Activated CD4-positive, alpha-beta memory T cell treated with anti-CD3 and anti-CD28 coated beads, Interleukin-2, amount 10 ng/mL, durations not matched to agents 7 days and 5 days (primary cell): ENCODE measurements around the gene ABHD3. TPM values are rescaled to one million over a fixed set of nuclear protein-coding genes. Genes with fewer than 3 reads are reported as not detected.
"Not testable (repeated sequence)": the region's sequence is repeated elsewhere in the genome, so short reads cannot be mapped to it uniquely, and the experiment has no call there.

Experiments
- CTCF ChIA-PET: fragments of 350-600 bp; sonication (Branson Sonifier 250); formaldehyde crosslinking; loops from one replicate; lab custom pipeline; 2021; ENCODE audit warnings: antibody characterized with exemption, inconsistent platforms; lab: Charles Lee
- POLR2A ChIA-PET: fragments of 350-600 bp; sonication (Branson Sonifier 250); formaldehyde crosslinking; loops from one replicate; lab custom pipeline; 2021; ENCODE audit warnings: antibody characterized with exemption; lab: Charles Lee
- DNase-seq: peaks from one replicate; pipeline ENCODE4 v3.0.0-alpha.2; 2020
- H3K27ac Mint-ChIP-seq: one replicate; pipeline ENCODE4 v1.8.0; 2021; ENCODE audit warnings: mild to moderate bottlenecking, mixed read lengths
- H3K27me3 Mint-ChIP-seq: one replicate; pipeline ENCODE4 v1.8.0; 2021; ENCODE audit warnings: mixed read lengths
- H3K36me3 Mint-ChIP-seq: one replicate; pipeline ENCODE4 v1.8.0; 2021; ENCODE audit warnings: low read depth, mixed read lengths
- H3K4me1 Mint-ChIP-seq: one replicate; pipeline ENCODE4 v1.8.0; 2021; ENCODE audit warnings: mixed read lengths
- H3K4me3 Mint-ChIP-seq: one replicate; pipeline ENCODE4 v1.8.0; 2021; ENCODE audit warnings: mild to moderate bottlenecking, mixed read lengths
- H3K9me3 Mint-ChIP-seq: one replicate; pipeline ENCODE4 v1.8.0; 2021; ENCODE audit warnings: mixed read lengths
- total RNA-seq, 2 experiments: library from RNA; stranded (reverse); gene quantifications; one replicate each; pipeline ENCODE4 v1.2.3, GENCODE V29; 2021

The ABHD3 gene
- total RNA-seq, 2 experiments from 2014 or later, result 49.2 to 53.5 TPM

- H3K27me3 Mint-ChIP-seq, result no peaks in the 10 kb centered on the region
- peaks cover 2% of the 10 kb centered on the region for H3K4me1 Mint-ChIP-seq
- no peaks in the 10 kb centered on the region for H3K9me3 Mint-ChIP-seq
- POLR2A ChIA-PET, result no interaction called here
- CTCF ChIA-PET, result no interaction called here
- peaks cover 37% of the 10 kb centered on the region for H3K36me3 Mint-ChIP-seq
- H3K27ac Mint-ChIP-seq, result no peak overlapping the region
- H3K4me3 Mint-ChIP-seq, result no peak overlapping the region
- no peak for DNase-seq
Measured at GRCh38 chr18:21634588-21635199, 69.9 kb downstream of the ABHD3 start.

DNA sequence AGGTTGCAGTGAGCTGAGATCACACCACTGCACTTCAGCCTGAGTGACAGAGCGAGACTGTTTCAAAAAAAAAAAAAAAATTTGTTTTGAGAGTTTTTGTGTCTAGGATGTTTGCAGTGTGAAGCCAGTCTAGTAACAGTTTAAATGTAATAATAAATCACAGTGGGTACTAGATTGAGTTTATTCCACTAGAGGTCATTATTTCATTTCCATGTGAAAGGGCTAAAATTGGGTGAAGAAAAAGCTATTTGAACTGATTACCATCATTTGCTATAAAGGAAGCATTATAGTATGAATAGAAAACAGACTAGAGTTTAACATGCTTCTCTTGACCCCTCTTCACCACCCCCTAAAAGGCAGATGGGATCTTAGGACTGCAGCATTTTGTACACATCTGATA, 72.2 kb downstream of the ABHD3 start:
- CTCF ChIA-PET, result interaction anchor here (0.7 to 5.7 kb wide), 3 partner anchors 25 to 202 kb away, joined by 3 to 24 read pairs (median 5); partner anchors contain the start of gene ESCO1

GRCh38 chr18:21629089-21629832, 75.3 kb downstream of the ABHD3 start:
- ChIA-PET CTCF (interaction anchor here (0.8 to 5.7 kb wide), 2 partner anchors 17 to 29 kb away, joined by 3 to 24 read pairs; partner anchors contain the start of gene ESCO1), POLR2A (interaction anchor here (0.7 to 2.4 kb wide), 6 partner anchors 14 to 111 kb away, joined by 3 to 10 read pairs (median 4); partner anchors contain the start of genes ABHD3, ESCO1, MIB1 and SNRPD1)
- DNase-seq, result no peak
- Mint-ChIP-seq H3K27me3 (no peaks in the 10 kb centered on the region), H3K9me3 (no peaks in the 10 kb centered on the region), H3K4me3 (peak overlapping the region; percentile 0), H3K27ac (peak overlapping the region; percentile 71), H3K4me1 (peaks cover 21% of the 10 kb centered on the region), H3K36me3 (peaks cover 49% of the 10 kb centered on the region)

More for the DNA sequence above, 72.2 kb downstream of the ABHD3 start:
- Mint-ChIP-seq H3K4me1 (peaks cover 19% of the 10 kb centered on the region), H3K4me3 (no peak overlapping the region), H3K27ac (no peak overlapping the region), H3K9me3 (no peaks in the 10 kb centered on the region), H3K36me3 (peaks cover 50% of the 10 kb centered on the region), H3K27me3 (no peaks in the 10 kb centered on the region)
- no peak for DNase-seq
- POLR2A ChIA-PET, result interaction anchor here (0.7 to 1.5 kb wide), 5 partner anchors 20 to 218 kb away, joined by 3 to 4 read pairs (median 3); partner anchors contain the start of genes ESCO1 and SNRPD1

DNA sequence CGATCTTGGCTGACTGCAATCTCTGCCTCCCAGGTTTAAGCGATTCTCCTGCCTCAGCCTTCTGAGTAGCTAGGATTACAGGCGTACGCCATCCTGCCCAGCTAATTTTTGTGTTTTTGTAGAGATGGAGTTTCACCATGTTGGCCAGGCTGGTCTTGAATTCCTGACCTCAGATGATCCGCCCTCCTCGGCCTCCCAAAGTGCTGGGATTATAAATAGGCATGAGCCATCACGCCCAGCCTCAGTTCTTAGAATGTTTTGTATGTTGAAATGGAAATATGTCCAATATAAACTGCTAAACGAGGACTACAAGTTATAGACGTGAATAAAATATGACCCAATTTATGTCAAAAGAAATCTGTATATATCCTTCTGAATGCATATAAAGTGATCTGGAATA, 82.9 kb downstream of the ABHD3 start:
- not testable (repeated sequence) for H3K27ac Mint-ChIP-seq, H3K27me3 Mint-ChIP-seq, H3K4me3 Mint-ChIP-seq, H3K9me3 Mint-ChIP-seq, DNase-seq
- CTCF ChIA-PET, result interaction anchor here (1.6 kb wide), 1 partner anchor 21 kb away, joined by 4 read pairs; the partner anchor contains the start of gene ESCO1
- Mint-ChIP-seq H3K4me1 (peaks cover 21% of the 10 kb centered on the region), H3K36me3 (peaks cover 48% of the 10 kb centered on the region)
- POLR2A ChIA-PET, result interaction anchor here (1.0 kb wide), 1 partner anchor 9 kb away, joined by 3 read pairs; no protein-coding TSS in a partner anchor

DNA sequence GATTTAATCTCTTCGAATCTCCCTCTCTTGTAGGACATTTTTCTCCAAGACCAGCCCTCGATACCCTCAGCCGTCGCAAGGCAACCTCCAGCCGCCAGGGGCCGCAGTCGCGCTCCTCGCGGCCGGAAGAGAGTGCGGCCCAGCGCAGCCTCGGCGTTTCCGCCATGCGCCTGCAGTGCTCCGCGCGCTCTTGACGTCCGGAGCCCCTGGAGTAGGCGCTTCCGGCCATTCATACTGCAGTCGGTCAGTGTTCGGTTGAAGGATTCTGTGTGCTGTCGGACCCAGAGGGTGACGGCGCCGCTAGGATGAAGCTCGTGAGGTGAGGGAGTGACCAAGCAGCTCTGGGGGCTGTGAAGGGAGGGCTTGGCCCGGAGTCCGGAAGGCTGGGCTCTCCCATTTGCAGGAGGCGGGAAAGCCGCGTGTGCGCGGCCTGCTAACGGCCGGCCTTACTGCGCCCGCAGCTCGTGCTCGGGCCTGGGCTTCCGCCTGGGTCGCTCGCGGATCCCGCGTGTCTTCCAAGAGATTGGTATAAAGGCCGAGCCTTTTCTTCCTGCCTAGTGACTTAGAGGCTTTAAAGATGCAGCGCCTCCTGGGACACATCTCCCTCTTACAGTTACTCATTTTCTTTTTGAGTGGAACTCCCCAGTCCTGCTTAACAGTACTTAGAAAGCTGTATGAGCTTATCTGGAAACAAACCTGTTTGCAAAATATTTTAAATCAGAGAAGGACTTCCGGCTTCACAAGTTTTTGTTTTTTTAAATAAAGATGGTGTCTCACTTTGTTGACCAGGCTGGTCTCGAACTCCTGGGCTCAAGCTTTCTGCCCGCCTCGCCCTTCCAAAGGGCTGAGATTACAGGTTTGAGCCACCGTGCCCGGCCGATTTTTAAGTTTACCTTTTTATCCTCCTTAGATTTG, 92.2 kb downstream of the ABHD3 start, which contains the start of gene SNRPD1:
TSS of gene SNRPD1 (plus strand) at position 190 of the 915 bp plus-strand sequence. CDS start at position 306, 116 bp downstream.
- Mint-ChIP-seq H3K27me3 (no peaks in the 10 kb centered on the region), H3K9me3 (no peaks in the 10 kb centered on the region), H3K4me3 (peak within 1 kb of the TSS; percentile 92), H3K4me1 (peaks cover 40% of the 10 kb centered on the region), H3K27ac (peak within 1 kb of the TSS; percentile 94), H3K36me3 (peaks cover 35% of the 10 kb centered on the region)
- peak; percentile 91 for DNase-seq
- POLR2A ChIA-PET, result interaction anchor here (0.6 to 6.6 kb wide), 22 partner anchors 10 to 501 kb away, joined by 3 to 178 read pairs (median 4); partner anchors contain the start of genes ABHD3, ESCO1, MIB1 and ROCK1
- CTCF ChIA-PET, result interaction anchor here (0.7 to 6.2 kb wide), 12 partner anchors 11 to 239 kb away, joined by 3 to 162 read pairs (median 4); partner anchors contain the start of genes ABHD3, ESCO1 and MIB1

- peak overlapping the region; percentile 92 for H3K4me3 Mint-ChIP-seq
- ChIA-PET CTCF (interaction anchor here (0.7 to 6.2 kb wide), 8 partner anchors 10 to 239 kb away, joined by 3 to 162 read pairs (median 4); partner anchors contain the start of genes ABHD3, ESCO1 and MIB1), POLR2A (interaction anchor here (0.8 to 6.6 kb wide), 13 partner anchors 10 to 136 kb away, joined by 3 to 178 read pairs (median 8); partner anchors contain the start of genes ABHD3, ESCO1 and MIB1)
- peaks cover 29% of the 10 kb centered on the region for H3K36me3 Mint-ChIP-seq
- not testable (repeated sequence) for DNase-seq, H3K9me3 Mint-ChIP-seq, H3K27me3 Mint-ChIP-seq
- peaks cover 34% of the 10 kb centered on the region for H3K4me1 Mint-ChIP-seq
- H3K27ac Mint-ChIP-seq, result peak overlapping the region; percentile 94
Measured at GRCh38 chr18:21611401-21612124, 93.0 kb downstream of the ABHD3 start.

DNA sequence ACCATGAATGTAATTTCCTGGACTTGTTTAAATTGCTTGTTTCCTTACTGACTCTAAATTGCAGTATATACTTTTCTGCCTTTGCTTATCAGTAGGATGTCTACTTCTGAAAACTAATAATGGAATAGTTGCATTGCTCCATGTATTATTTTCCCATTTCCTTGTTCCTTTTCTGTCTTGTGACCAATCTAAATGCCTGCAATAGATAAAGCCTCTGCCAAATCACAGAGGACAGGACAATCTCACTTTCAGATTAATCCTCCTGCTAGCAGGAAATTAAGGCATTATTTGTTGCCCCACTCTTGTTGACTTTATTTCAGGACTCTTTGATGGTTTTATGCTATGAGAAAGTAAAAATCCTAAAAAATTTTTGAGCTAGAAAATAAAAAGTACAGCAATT, 99.4 kb downstream of the ABHD3 start:
- H3K9me3 Mint-ChIP-seq, result no peaks in the 10 kb centered on the region
- no peaks in the 10 kb centered on the region for H3K36me3 Mint-ChIP-seq
- H3K27me3 Mint-ChIP-seq, result no peaks in the 10 kb centered on the region
- ChIA-PET CTCF (no interaction called here), POLR2A (interaction anchor here (0.9 kb wide), 1 partner anchor 13 kb away, joined by 3 read pairs; no protein-coding TSS in a partner anchor)
- no peak for DNase-seq
- H3K4me3 Mint-ChIP-seq, result no peak overlapping the region
- H3K4me1 Mint-ChIP-seq, result peaks cover 19% of the 10 kb centered on the region
- no peak overlapping the region for H3K27ac Mint-ChIP-seq

DNA sequence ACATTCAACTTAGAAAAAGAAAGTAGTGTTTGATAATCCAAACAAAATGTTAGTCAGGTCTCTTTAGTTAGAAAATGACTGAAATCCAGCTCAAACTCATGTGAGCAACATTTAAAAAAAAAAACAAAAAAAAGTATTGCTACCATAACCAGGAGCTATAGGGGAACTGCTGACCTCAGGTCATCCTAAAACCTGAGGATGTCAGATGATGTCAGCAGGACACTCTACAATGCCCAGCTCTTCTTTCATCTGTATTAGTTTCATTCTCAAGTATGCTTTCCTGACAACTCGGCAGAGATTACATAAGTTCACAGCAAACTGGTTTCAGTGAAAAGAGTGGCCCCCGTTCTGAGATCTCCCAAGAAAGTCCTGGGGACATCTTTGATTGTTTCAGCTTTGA, 99.9 kb downstream of the ABHD3 start:
- no peak for DNase-seq
- Mint-ChIP-seq H3K36me3 (no peaks in the 10 kb centered on the region), H3K4me3 (no peak overlapping the region), H3K9me3 (no peaks in the 10 kb centered on the region), H3K4me1 (peaks cover 19% of the 10 kb centered on the region), H3K27me3 (no peaks in the 10 kb centered on the region), H3K27ac (no peak overlapping the region)
- CTCF ChIA-PET, result no interaction called here
- POLR2A ChIA-PET, result interaction anchor here (0.9 kb wide), 1 partner anchor 13 kb away, joined by 3 read pairs; no protein-coding TSS in a partner anchor

- Mint-ChIP-seq H3K27me3 (no peaks in the 10 kb centered on the region), H3K4me3 (peak overlapping the region; percentile 30)
Measured at GRCh38 chr18:21602299-21602587, 102.3 kb downstream of the ABHD3 start.

More at GRCh38 chr18:21602299-21602587, 102.3 kb downstream of the ABHD3 start:
- Mint-ChIP-seq H3K36me3 (no peaks in the 10 kb centered on the region), H3K9me3 (no peaks in the 10 kb centered on the region), H3K27ac (peak overlapping the region; percentile 24), H3K4me1 (peaks cover 32% of the 10 kb centered on the region)
- no peak for DNase-seq
- ChIA-PET POLR2A (interaction anchor here (4.8 kb wide), 1 partner anchor 9 kb away, joined by 178 read pairs; the partner anchor contains the start of gene SNRPD1), CTCF (interaction anchor here (0.7 to 5.9 kb wide), 2 partner anchors 9 to 29 kb away, joined by 4 to 162 read pairs; partner anchors contain the start of gene SNRPD1)
